ENCODE measurements around the gene TMEM38B.

The TMEM38B gene

GRCh38 chr9:105694190-105694847 lies at the start of gene TMEM38B:
TMEM38B (plus strand) TSS chr9:105694541; CDS start chr9:105694661, 120 bp downstream.
- peak; percentile 33 to 43 for DNase-seq (ENCODE audit: low read depth in 2 of 2, low spot score in 1 of 2)

GRCh38 chr9:105646879-105647594 lies 47.3 kb upstream of the TMEM38B start:
- no peak for DNase-seq (ENCODE audit: low read depth in 2 of 2, low spot score in 1 of 2)

- DNase-seq (ENCODE audit: low read depth in 2 of 2, low spot score in 1 of 2) = no peak
These were observed 46.6 kb upstream of the TMEM38B start for GRCh38 chr9:105647595-105648349.

- DNase-seq (ENCODE audit: low read depth in 2 of 2, low spot score in 1 of 2) = no peak
These were observed 42.5 kb upstream of the TMEM38B start for GRCh38 chr9:105651806-105652205.

- DNase-seq (ENCODE audit: low read depth in 2 of 2, low spot score in 1 of 2) = no peak
These were observed 38.0 kb upstream of the TMEM38B start for GRCh38 chr9:105656131-105656921.

GRCh38 chr9:105658351-105658750 lies 36.0 kb upstream of the TMEM38B start:
- DNase-seq (ENCODE audit: low read depth in 2 of 2, low spot score in 1 of 2) = no peak

GRCh38 chr9:105661011-105661410 lies 33.3 kb upstream of the TMEM38B start:
- DNase-seq (ENCODE audit: low read depth in 2 of 2, low spot score in 1 of 2) = no peak

GRCh38 chr9:105662184-105663104 lies 31.9 kb upstream of the TMEM38B start, which contains the start of gene TAL2:
TAL2 (plus strand) TSS chr9:105662457; CDS start chr9:105662497, 40 bp downstream.
- DNase-seq (ENCODE audit: low read depth in 2 of 2, low spot score in 1 of 2) = no peak

GRCh38 chr9:105663914-105664313 lies 30.4 kb upstream of the TMEM38B start:
- DNase-seq (ENCODE audit: low read depth in 2 of 2, low spot score in 1 of 2) = no peak

GRCh38 chr9:105667867-105668266 lies 26.5 kb upstream of the TMEM38B start:
- DNase-seq (ENCODE audit: low read depth in 2 of 2, low spot score in 1 of 2) = no peak

GRCh38 chr9:105670315-105670714 lies 24.0 kb upstream of the TMEM38B start:
- DNase-seq (ENCODE audit: low read depth in 2 of 2, low spot score in 1 of 2) = no peak

GRCh38 chr9:105670775-105671174 lies 23.6 kb upstream of the TMEM38B start:
- DNase-seq (ENCODE audit: low read depth in 2 of 2, low spot score in 1 of 2) = no peak

- no peak for DNase-seq (ENCODE audit: low read depth in 2 of 2, low spot score in 1 of 2)
These were observed 21.6 kb upstream of the TMEM38B start for GRCh38 chr9:105672711-105673234.

- DNase-seq (ENCODE audit: low read depth in 2 of 2, low spot score in 1 of 2) = no peak
These were observed 20.4 kb upstream of the TMEM38B start for GRCh38 chr9:105673850-105674387.

- no peak for DNase-seq (ENCODE audit: low read depth in 2 of 2, low spot score in 1 of 2)
These were observed 17.9 kb upstream of the TMEM38B start for GRCh38 chr9:105676351-105676923.

- no peak for DNase-seq (ENCODE audit: low read depth in 2 of 2, low spot score in 1 of 2)
These were observed 16.2 kb upstream of the TMEM38B start for GRCh38 chr9:105678163-105678562.

GRCh38 chr9:105678781-105679180 lies 15.6 kb upstream of the TMEM38B start:
- no peak for DNase-seq (ENCODE audit: low read depth in 2 of 2, low spot score in 1 of 2)

- DNase-seq (ENCODE audit: low read depth in 2 of 2, low spot score in 1 of 2) = no peak
These were observed 14.9 kb upstream of the TMEM38B start for GRCh38 chr9:105679257-105680022.
